IMR-90 (cell line): ENCODE results near the gene ADGRA1.

Experiments
- ELK1 ChIP-seq: fragments of 150-350 bp; IDR thresholded peaks from 2 replicates; pipeline ENCODE4 v1.6.1; 2016; ENCODE audit warnings: low read depth, mild to moderate bottlenecking, low read length, moderate library complexity, borderline replicate concordance
- SMC3 ChIP-seq: fragments of 150-350 bp; IDR thresholded peaks from 2 replicates; pipeline ENCODE4 v1.6.1; 2016; ENCODE audit warnings: low read depth, mild to moderate bottlenecking, antibody characterized with exemption, low read length, moderate library complexity
- TF ChIP-seq, protein P1 (sequence below): conservative IDR thresholded peaks from 2 replicates; pipeline ENCODE4 v1.5.1; 2012; ENCODE audit warnings: mild to moderate bottlenecking, low read depth, low read length, improper control_type of control experiment
- TF ChIP-seq, protein P2 (sequence below): fragments of 150-350 bp; IDR thresholded peaks from 2 replicates; pipeline ENCODE4 v1.6.1; 2017; ENCODE audit warnings: mild to moderate bottlenecking, antibody characterized with exemption, low read length, low read depth

- TF ChIP-seq, protein P1, sequence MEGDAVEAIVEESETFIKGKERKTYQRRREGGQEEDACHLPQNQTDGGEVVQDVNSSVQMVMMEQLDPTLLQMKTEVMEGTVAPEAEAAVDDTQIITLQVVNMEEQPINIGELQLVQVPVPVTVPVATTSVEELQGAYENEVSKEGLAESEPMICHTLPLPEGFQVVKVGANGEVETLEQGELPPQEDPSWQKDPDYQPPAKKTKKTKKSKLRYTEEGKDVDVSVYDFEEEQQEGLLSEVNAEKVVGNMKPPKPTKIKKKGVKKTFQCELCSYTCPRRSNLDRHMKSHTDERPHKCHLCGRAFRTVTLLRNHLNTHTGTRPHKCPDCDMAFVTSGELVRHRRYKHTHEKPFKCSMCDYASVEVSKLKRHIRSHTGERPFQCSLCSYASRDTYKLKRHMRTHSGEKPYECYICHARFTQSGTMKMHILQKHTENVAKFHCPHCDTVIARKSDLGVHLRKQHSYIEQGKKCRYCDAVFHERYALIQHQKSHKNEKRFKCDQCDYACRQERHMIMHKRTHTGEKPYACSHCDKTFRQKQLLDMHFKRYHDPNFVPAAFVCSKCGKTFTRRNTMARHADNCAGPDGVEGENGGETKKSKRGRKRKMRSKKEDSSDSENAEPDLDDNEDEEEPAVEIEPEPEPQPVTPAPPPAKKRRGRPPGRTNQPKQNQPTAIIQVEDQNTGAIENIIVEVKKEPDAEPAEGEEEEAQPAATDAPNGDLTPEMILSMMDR: no peak
- TF ChIP-seq SMC3 (no peak), ELK1 (no peak)
- TF ChIP-seq, protein P2, sequence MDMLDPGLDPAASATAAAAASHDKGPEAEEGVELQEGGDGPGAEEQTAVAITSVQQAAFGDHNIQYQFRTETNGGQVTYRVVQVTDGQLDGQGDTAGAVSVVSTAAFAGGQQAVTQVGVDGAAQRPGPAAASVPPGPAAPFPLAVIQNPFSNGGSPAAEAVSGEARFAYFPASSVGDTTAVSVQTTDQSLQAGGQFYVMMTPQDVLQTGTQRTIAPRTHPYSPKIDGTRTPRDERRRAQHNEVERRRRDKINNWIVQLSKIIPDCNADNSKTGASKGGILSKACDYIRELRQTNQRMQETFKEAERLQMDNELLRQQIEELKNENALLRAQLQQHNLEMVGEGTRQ: no peak
Measured at GRCh38 chr10:133164816-133165555, 77.3 kb downstream of the ADGRA1 start.
